GM12873 (cell line): ENCODE measurements around the gene C1QB.

ENCODE experiments used
- TF ChIP-seq, protein P1 (sequence below): IDR thresholded peaks from 2 replicates; pipeline ENCODE4 v1.5.1; 2012; ENCODE audit warnings: low read depth, mild to moderate bottlenecking, moderate library complexity, low read length, control low read depth; ENCODE audit not compliant: insufficient read depth; ENCODE audit errors: missing control alignments

The C1QB gene

DNA sequence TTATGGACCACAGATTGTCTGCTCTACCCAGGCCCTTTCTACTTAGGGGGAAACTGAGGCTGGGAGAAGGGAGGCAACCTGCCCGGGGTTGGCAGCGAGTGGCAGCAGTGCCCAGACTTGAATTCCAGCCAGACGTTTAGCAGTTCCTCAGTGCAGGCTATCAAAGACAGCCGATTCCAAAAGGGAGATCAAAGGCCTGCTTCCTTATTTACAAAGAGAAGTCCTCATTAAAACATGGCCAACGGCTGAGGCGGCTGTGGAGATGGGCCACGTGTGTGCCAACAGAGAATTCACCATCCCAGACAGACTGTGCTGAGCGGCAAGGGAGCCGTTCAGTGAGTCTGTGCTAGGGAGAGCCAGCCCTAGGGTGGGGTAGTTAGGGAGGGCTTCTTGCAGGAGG lies 27.7 kb downstream of the C1QB start:
- TF ChIP-seq, protein P1, sequence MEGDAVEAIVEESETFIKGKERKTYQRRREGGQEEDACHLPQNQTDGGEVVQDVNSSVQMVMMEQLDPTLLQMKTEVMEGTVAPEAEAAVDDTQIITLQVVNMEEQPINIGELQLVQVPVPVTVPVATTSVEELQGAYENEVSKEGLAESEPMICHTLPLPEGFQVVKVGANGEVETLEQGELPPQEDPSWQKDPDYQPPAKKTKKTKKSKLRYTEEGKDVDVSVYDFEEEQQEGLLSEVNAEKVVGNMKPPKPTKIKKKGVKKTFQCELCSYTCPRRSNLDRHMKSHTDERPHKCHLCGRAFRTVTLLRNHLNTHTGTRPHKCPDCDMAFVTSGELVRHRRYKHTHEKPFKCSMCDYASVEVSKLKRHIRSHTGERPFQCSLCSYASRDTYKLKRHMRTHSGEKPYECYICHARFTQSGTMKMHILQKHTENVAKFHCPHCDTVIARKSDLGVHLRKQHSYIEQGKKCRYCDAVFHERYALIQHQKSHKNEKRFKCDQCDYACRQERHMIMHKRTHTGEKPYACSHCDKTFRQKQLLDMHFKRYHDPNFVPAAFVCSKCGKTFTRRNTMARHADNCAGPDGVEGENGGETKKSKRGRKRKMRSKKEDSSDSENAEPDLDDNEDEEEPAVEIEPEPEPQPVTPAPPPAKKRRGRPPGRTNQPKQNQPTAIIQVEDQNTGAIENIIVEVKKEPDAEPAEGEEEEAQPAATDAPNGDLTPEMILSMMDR = no peak

DNA sequence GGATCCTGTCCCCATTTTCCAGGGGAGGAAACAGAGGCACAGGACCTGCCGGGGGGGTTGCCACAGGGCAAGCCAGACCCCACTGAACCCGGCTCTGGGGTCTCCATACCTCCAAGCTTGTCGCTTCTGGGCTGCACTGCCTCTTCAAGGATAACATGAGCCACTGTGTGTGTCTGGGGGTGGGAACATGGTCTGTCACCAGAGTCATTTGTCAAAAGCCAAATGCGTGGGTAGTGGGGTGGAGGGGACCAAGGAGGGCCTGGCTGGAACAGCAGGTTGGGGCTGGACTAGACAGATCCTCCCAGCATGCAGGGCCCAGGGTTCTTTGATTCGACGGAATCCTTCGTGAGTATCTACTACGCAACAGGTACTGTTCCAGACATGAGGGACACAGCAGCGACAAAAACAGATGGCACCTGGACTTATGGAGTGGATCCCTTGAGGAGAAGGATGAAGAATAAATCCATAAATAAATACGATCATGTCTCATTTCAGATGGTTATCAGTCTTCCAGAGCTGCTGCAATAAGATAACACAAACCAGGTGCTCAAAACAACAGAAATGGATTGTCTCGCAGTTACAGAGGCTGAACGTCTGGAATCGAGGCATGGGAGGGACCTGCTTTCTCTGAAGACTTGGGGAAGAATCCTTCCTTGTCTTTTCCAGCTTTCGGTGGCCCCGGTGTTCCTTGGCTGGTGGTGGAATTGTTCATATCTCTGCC lies 28.7 kb downstream of the C1QB start:
- TF ChIP-seq, protein P1 = no peak

DNA sequence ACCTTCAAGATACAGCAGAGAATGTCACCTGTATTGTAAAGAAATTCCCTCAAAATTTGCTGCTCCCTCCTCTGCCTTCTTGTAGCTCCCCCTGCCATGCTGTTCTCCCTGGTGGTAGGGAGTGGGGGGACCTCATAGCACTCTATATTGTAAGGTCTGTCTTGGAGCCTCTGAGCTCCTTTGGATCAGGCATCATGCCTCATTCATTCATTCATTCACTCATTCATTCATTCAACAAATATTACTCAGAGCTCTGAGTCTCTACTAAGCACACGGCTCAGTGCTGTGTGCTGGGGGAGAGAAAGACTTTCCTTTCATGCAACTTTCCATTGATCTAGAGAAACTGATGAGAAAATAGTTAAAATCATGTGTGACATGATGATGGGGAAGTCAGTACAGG lies 30.5 kb downstream of the C1QB start:
- TF ChIP-seq, protein P1 = no peak

DNA sequence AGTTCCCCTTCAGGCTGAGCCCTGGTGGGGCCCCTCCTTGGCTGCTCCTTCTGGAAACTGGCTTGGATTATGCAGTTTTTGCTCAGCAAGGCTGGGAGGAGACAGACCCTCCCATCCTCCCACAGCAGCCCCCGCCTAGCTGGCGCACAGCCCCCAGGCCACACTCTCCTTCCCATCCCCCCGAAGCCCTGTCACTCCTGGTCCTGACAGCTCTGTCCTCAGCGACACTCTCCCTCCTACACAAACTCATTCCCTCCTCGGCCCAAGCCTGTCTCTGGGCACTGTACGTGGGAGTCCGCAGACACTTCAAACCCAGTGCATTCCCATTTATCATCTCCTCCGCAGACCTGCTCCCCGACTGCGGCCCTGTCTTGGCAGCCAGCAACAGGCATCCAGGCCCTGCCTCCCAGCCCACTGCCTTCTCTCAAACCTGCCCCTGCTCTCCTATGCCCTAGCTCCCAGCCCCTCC lies 32.6 kb downstream of the C1QB start:
- TF ChIP-seq, protein P1 = no peak

DNA sequence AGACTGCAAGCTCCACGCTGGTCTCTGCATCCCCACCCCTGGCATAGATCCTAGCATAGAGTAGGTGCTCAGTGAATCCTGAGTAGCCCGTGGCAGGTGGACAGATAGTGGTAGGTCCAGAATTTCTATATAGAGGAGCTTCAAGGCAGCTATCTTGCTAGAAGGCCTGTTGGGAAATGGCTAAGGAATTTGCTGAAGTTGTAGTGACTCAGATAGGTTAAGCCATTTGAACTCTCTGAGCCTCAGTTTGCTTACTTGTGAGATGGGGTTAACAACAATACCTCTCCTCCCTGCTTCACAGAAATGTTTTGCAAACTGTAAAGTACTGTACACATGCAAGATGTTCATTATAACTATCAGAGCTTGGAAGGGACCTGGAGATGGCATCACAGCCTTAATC lies 34.2 kb downstream of the C1QB start:
- TF ChIP-seq, protein P1 = no peak

DNA sequence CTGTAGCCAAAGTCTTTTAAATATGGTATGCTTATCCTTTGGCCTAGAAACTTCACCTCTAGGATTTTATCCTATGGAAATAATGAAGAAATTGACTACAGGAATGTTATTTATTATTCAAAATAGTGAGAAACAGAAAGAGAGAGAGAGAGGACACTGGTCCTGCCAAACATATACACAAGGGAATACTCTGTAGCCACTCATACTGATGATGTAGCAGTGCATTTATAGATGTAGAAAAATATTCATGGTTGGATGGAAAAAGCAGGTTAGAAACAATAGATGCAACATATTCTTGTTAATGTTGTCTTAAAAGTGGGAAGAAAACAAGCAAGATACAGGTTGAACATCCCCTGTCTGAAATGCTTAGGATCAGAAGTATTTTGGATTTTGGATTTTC lies 35.4 kb downstream of the C1QB start:
- TF ChIP-seq, protein P1 = no peak

DNA sequence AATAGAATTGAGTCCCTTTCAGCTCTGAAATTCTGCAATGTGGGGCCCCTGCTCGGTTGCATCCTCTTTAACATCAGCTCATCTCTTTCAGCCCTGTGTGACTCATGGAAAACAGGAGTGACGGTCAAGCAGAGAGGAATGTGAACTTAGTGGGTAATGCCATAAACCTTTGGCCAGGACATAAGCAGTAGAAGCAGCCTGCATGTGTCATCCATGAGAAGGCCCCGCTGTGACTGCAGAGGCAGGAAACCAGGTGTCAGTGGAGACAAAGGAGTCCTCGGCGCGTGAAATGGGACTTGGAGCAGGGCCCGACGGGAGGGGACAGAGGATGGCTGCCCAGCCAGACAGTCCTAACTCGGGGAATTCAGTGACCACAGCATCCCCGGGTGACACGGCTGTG lies 36.5 kb downstream of the C1QB start:
- TF ChIP-seq, protein P1 = no peak
